Caco-2 (cell line): ENCODE data around the gene SYS1. TPM values are rescaled to one million over a fixed set of nuclear protein-coding genes. Genes with fewer than 3 reads are reported as not detected.

Experiments
- BruUV-seq: library from RNA; stranded (reverse); fragments of 400-500 nt; replicated peaks from 2 replicates; lab custom pipeline; 2021; lab: Mats Ljungman, UMichigan
- CTCF ChIA-PET: fragments of 300-600 bp; sonication (Branson Sonifier 250); formaldehyde crosslinking; loops from one replicate; lab custom pipeline; 2022; ENCODE audit warnings: antibody characterized with exemption; lab: Charles Lee
- POLR2A ChIA-PET: fragments of 300-600 bp; sonication (Branson Sonifier 250); formaldehyde crosslinking; loops from one replicate; lab custom pipeline; 2022; ENCODE audit warnings: antibody characterized with exemption; lab: Charles Lee
- DNase-seq, 2 experiments: peaks; one replicate each; pipeline versions ENCODE4 v3.0.0 to v3.0.0-alpha.2; 2020 to 2022
- H3K27me3 ChIP-seq: replicated peaks from 2 replicates; pipeline ENCODE4 v1.6.0; 2011; ENCODE audit warnings: low read length; ENCODE audit not compliant: control insufficient read depth, insufficient read depth
- H3K36me3 ChIP-seq: 2 replicates; pipeline ENCODE4 v1.5.1; 2011; ENCODE audit warnings: low read length; ENCODE audit not compliant: control insufficient read depth, insufficient read depth
- H3K4me1 ChIP-seq: fragments of 250-450 bp; sonication (Bioruptor Pico); 2 replicates; pipeline ENCODE4 v1.5.1; 2020; ENCODE audit warnings: mild to moderate bottlenecking
- H3K4me3 ChIP-seq: 2 replicates; pipeline ENCODE4 v1.5.1; 2011; ENCODE audit warnings: low read depth, mild to moderate bottlenecking, control low read depth, low read length
- H3K9me3 ChIP-seq: fragments of 250-450 bp; sonication (Bioruptor Pico); 2 replicates; pipeline ENCODE4 v1.5.1; 2020; ENCODE audit warnings: mild to moderate bottlenecking, moderate library complexity
- H3K27ac Mint-ChIP-seq: one replicate; pipeline ENCODE4 v1.8.0; 2022; ENCODE audit warnings: mixed read lengths; ENCODE audit not compliant: unreplicated experiment
- H3K27me3 Mint-ChIP-seq: one replicate; pipeline ENCODE4 v1.8.0; 2022; ENCODE audit warnings: mixed read lengths; ENCODE audit not compliant: insufficient read depth, unreplicated experiment
- H3K36me3 Mint-ChIP-seq: one replicate; pipeline ENCODE4 v1.8.0; 2022; ENCODE audit warnings: mild to moderate bottlenecking, mixed read lengths; ENCODE audit not compliant: insufficient read depth, unreplicated experiment
- H3K4me1 Mint-ChIP-seq: one replicate; pipeline ENCODE4 v1.8.0; 2022; ENCODE audit warnings: low read depth, mixed read lengths; ENCODE audit not compliant: unreplicated experiment
- H3K4me3 Mint-ChIP-seq: one replicate; pipeline ENCODE4 v1.8.0; 2022; ENCODE audit warnings: mild to moderate bottlenecking, moderate library complexity, mixed read lengths; ENCODE audit not compliant: unreplicated experiment
- H3K9me3 Mint-ChIP-seq: one replicate; pipeline ENCODE4 v1.8.0; 2022; ENCODE audit warnings: mixed read lengths; ENCODE audit not compliant: unreplicated experiment
- CTCF ChIP-seq, 2 experiments: fragments of 200-600 bp in 1 of 2; IDR thresholded peaks; 1 replicate in 1 of 2; 2 replicates in 1 of 2; pipeline versions ENCODE4 v1.5.1 to v1.8.0; 2011 to 2022; ENCODE audit warnings: antibody characterized with exemption in 1 of 2, control low read depth in 1 of 2, inconsistent platforms in 1 of 2, low read depth in 1 of 2, low read length in 1 of 2, mild to moderate bottlenecking in 1 of 2, moderate library complexity in 1 of 2; ENCODE audit not compliant: insufficient read depth in 1 of 2, severe bottlenecking in 1 of 2, unreplicated experiment in 1 of 2
- intact Hi-C: fragments of 100-400 bp; cut with micrococcal nuclease; formaldehyde crosslinking; loops from one replicate; pipeline ENCODE4 v1.10.0; 2022; ENCODE audit not compliant: unreplicated experiment
- total RNA-seq: library from RNA; stranded (reverse); gene quantifications from 2 replicates; pipeline ENCODE4 v1.2.3, GENCODE V29; 2022

SYS1 gene
- total RNA-seq, 1 experiment from 2014 or later: 62.1 TPM

GRCh38 chr20:45416917-45417316 is 54.0 kb downstream of the SYS1 start:
- ChIA-PET POLR2A (interaction anchor here (0.8 to 1.7 kb wide), 5 partner anchors 10 to 170 kb away, joined by 3 to 15 read pairs (median 4); no protein-coding TSS in a partner anchor), CTCF (interaction anchor here (1.8 to 2.1 kb wide), 4 partner anchors 20 to 354 kb away, joined by 6 to 19 read pairs (median 12); no protein-coding TSS in a partner anchor)
- H3K9me3 Mint-ChIP-seq: no peaks in the 10 kb centered on the region
- H3K36me3 Mint-ChIP-seq: peaks cover 22% of the 10 kb centered on the region
- no peaks in the 10 kb centered on the region for H3K27me3 Mint-ChIP-seq
- H3K27ac Mint-ChIP-seq: no peak overlapping the region
- peaks cover 6% of the 10 kb centered on the region for H3K4me1 Mint-ChIP-seq
- H3K4me1 ChIP-seq: peaks cover 13% of the 10 kb centered on the region; the same call in 1 of the 2 replicates
- H3K4me3 Mint-ChIP-seq: peak overlapping the region; percentile 87
- DNase-seq: no peak
- peak overlapping the region; percentile 89 for H3K4me3 ChIP-seq
- TSS peak; percentile 55 for BruUV-seq
- no peak for TF ChIP-seq CTCF (IDR thresholded peaks at IDR 0.05; ENCODE audit: insufficient read depth in 1 of 2, low read depth in 1 of 2, low read length in 1 of 2, severe bottlenecking in 1 of 2, unreplicated experiment in 1 of 2)
- H3K9me3 ChIP-seq: no peaks in the 10 kb centered on the region
- intact Hi-C loops: loop anchor here (1.0 to 2.0 kb wide), 4 partner anchors 11 to 94 kb away; partner anchors contain the start of gene SYS1
- no peaks in the 10 kb centered on the region for H3K27me3 ChIP-seq
- H3K36me3 ChIP-seq: peaks cover 9% of the 10 kb centered on the region; the same call in 1 of the 2 replicates

Other genes starting within 250 kb of the SYS1 start
- not detected in 2 replicates for gene WFDC5, start 248.0 kb upstream of the SYS1 start, total RNA-seq
- not detected in 2 replicates for gene WFDC12, start 238.7 kb upstream of the SYS1 start, total RNA-seq
- 3.7 and 6.8 TPM in 2 replicates for gene PI3, start 188.3 kb upstream of the SYS1 start, total RNA-seq
- gene SEMG1, start 156.1 kb upstream of the SYS1 start, total RNA-seq: not detected in 2 replicates
- gene SEMG2, start 141.8 kb upstream of the SYS1 start, total RNA-seq: not detected in 2 replicates
- 3.0 TPM in 2 replicates for gene SLPI, start 108.6 kb upstream of the SYS1 start, total RNA-seq
- gene RBPJL, start 56.3 kb upstream of the SYS1 start, total RNA-seq: not detected in 2 replicates
- not detected in 2 replicates for gene MATN4, start 54.9 kb upstream of the SYS1 start, total RNA-seq
- gene SDC4, start 14.7 kb upstream of the SYS1 start, total RNA-seq: 227 and 242 TPM in 2 replicates
- gene TP53TG5, start 15.2 kb downstream of the SYS1 start, total RNA-seq: not detected in 2 replicates
- gene DBNDD2, start 45.1 kb downstream of the SYS1 start, total RNA-seq: 71.0 and 74.3 TPM in 2 replicates
- gene PIGT, start 53.0 kb downstream of the SYS1 start, total RNA-seq: 239 and 259 TPM in 2 replicates
- gene WFDC2, start 106.6 kb downstream of the SYS1 start, total RNA-seq: 14.3 and 16.9 TPM in 2 replicates
- not detected in 2 replicates for gene SPINT3, start 152.5 kb downstream of the SYS1 start, total RNA-seq
- not detected in 2 replicates for gene WFDC6, start 176.3 kb downstream of the SYS1 start, total RNA-seq
- not detected in 2 replicates for gene EPPIN, start 184.2 kb downstream of the SYS1 start, total RNA-seq
- gene WFDC8, start 216.1 kb downstream of the SYS1 start, total RNA-seq: not detected in 2 replicates